Subcutaneous adipose tissue (tissue), 4 donors: ENCODE data around the gene CCDC40. TPM values are rescaled to one million over a fixed set of nuclear protein-coding genes. Genes with fewer than 3 reads are reported as not detected.

Experiments
- total RNA-seq, 4 donors: library from RNA; depleted of rRNA; stranded (reverse); fragments of >200 nt; gene quantifications; one replicate each; pipeline ENCODE4 v1.1.0, GENCODE V29; 2016
- TF ChIP-seq, protein P1 (sequence below): fragments of 450-650 bp; IDR thresholded peaks from one replicate; pipeline ENCODE4 v1.5.1; 2016; ENCODE audit warnings: low read depth, mild to moderate bottlenecking, control low read depth, antibody characterized with exemption, moderate library complexity

Gene CCDC40
- total RNA-seq, 4 donors from 2014 or later = 3.1 to 5.5 (median 4.6) TPM

DNA sequence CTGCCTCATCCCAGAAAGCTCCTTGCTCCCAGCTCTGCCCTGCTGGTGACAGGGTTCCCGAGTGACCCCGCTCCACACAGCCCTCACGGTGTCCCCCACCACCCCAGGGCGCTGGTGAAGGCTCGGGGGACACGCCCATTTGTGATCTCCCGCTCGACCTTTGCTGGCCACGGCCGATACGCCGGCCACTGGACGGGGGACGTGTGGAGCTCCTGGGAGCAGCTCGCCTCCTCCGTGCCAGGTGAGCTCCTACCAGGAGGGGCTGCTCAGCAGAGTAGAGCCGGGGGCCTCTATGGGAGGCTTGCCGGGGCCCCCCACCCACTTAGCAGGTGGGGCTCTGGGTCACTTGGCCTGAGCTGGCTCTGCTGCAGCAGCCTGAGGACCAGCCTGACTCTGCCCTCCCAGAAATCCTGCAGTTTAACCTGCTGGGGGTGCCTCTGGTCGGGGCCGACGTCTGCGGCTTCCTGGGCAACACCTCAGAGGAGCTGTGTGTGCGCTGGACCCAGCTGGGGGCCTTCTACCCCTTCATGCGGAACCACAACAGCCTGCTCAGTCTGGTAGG lies 76.1 kb downstream of the CCDC40 start:
- TF ChIP-seq, protein P1, sequence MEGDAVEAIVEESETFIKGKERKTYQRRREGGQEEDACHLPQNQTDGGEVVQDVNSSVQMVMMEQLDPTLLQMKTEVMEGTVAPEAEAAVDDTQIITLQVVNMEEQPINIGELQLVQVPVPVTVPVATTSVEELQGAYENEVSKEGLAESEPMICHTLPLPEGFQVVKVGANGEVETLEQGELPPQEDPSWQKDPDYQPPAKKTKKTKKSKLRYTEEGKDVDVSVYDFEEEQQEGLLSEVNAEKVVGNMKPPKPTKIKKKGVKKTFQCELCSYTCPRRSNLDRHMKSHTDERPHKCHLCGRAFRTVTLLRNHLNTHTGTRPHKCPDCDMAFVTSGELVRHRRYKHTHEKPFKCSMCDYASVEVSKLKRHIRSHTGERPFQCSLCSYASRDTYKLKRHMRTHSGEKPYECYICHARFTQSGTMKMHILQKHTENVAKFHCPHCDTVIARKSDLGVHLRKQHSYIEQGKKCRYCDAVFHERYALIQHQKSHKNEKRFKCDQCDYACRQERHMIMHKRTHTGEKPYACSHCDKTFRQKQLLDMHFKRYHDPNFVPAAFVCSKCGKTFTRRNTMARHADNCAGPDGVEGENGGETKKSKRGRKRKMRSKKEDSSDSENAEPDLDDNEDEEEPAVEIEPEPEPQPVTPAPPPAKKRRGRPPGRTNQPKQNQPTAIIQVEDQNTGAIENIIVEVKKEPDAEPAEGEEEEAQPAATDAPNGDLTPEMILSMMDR = no peak

DNA sequence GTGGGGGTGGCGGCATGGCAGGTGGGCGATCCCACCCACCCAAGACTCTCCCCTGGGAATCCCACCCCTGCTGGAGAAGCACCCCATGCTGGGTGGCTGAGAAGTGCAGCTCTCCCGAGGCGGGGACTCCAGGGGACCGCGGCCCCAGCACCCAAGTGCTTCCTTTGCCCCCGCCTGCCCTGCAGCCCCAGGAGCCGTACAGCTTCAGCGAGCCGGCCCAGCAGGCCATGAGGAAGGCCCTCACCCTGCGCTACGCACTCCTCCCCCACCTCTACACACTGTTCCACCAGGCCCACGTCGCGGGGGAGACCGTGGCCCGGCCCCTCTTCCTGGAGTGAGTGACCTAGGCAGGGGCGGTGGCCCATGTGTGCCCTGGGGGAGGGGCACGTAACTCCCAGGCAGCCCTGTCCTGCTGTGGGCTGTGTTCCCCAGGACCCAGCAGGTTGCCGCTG lies 76.6 kb downstream of the CCDC40 start:
- TF ChIP-seq, protein P1 = no peak

DNA sequence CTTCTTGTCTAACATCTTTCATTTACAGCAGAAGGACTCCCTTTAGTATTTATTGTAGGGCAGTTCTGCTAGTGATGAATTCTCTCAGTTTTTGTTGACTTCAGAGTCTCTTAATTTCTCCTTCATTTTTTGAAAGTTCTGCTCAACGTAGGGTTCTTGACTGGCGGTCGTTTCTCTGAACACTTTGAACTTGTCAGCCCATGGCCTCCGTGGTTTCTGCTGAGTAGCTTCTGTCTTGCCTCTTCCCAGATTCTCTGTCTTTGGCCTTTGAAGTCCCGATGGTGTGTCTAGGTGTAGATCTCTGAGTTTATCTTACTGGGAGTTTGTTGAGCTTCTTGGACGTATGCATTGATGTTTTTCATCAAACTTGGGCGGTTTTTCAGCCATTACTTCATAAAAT lies 78.3 kb downstream of the CCDC40 start:
- TF ChIP-seq, protein P1 = no peak

DNA sequence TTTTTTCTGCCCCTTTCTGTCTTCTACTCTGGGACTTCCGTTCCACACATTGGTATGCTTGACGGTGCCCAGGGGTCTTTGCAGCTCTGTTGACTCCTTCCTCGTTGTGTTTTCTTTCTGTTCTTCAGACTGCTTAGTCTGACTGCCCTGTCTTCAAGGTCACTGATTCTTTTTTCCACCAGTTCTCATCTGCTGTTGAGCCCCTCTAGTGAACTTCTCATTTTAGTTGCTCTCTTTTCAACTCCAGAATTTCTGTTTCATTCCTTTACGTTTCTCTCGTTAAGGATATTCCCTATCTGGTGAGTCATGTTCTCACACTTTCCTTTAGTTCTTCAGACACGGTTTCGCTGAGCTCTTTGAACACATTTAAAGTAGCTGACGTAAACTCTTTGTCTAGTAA lies 78.7 kb downstream of the CCDC40 start:
- TF ChIP-seq, protein P1 = no peak

DNA sequence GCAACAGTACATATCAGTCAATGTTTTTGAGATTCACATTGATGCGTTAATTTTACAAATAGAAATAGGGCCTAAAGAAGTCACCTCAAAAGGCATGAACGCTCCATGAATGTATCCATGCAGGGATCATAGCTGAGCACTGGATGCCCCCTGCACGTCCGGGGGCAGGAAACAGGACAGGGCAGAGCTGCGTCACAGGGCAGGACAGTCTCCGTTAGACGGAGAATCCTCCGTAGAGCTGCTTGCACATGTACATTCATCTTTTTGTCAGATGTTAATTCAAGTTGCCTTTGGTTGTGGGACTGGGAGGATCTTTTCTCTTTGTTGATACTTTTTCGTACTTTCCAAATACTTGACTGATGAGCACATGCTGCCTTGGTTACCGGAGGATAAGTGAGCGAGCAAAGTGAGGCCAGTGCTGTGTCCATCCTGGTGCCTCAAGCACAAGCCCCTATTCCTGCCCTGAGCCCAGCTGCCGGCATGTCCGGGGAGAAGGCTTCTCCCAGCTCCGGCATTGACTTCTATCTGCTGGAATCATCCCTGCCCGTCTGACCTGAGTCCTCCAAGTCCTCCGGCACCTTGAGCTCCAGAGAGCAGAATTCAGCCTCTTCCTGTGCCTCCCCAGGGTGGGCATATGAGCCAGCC lies 80.0 kb downstream of the CCDC40 start:
- TF ChIP-seq, protein P1 = no peak

DNA sequence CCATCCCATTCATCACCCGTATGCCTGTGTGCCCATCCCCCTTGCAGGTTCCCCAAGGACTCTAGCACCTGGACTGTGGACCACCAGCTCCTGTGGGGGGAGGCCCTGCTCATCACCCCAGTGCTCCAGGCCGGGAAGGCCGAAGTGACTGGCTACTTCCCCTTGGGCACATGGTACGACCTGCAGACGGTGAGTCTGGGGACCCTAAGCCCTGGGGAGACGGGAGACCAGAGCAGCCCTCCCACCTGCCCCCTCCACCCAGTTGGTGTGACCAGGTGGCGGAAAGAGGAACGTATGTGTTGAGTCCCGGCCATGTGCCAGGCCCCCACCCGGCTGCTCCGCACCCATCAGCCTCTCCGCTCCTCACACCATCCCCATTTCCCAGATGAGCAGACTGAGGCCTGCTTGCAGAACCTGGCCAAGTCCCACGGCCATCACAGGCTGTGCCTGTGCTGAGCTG lies 80.5 kb downstream of the CCDC40 start:
- TF ChIP-seq, protein P1 = no peak

DNA sequence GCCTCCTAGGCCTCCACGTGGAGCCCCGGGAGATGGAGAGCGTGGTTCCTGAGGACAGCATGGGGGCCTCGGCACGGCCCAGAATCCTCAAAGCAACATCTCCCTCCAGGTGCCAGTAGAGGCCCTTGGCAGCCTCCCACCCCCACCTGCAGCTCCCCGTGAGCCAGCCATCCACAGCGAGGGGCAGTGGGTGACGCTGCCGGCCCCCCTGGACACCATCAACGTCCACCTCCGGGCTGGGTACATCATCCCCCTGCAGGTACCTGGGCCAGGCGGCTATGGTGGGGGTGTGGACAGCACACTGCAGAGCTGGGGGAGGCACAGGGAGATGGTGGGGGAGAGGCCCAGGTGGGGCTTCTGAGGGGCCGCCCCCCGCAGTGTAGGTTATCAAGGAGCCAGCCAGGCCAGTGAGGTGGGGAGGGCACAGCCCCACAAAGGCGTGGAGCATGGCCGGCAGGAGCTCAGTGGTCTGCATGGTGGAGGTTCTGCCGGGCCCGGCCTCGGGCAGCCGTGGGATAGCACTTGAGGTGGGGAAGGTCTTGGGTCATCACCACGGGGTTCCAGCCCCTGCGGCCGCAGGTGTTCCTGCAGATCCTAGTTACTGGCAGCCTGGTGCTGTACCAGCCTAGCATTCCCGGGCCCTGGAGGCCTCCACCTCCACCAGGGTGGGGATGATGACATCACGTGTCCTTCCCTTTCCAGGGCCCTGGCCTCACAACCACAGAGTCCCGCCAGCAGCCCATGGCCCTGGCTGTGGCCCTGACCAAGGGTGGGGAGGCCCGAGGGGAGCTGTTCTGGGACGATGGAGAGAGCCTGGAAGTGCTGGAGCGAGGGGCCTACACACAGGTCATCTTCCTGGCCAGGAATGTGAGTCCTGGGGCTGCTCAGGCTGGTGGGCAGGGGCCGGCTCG lies 81.3 kb downstream of the CCDC40 start:
- TF ChIP-seq, protein P1 = no peak
